Measurements from ENCODE around the gene PLOD3.

PLOD3 gene

GRCh38 chr7:101179117-101179516, 38.3 kb downstream of the PLOD3 start:
- no peak for DNase-seq (ENCODE audit: low read depth in 2 of 2)

- no peak for DNase-seq (ENCODE audit: low read depth in 2 of 2)
These were observed 39.7 kb downstream of the PLOD3 start for GRCh38 chr7:101177644-101178043.

GRCh38 chr7:101175664-101176063, 41.7 kb downstream of the PLOD3 start:
- no peak for DNase-seq (ENCODE audit: low read depth in 2 of 2)

GRCh38 chr7:101174322-101174854, 43.0 kb downstream of the PLOD3 start:
- no peak for DNase-seq (ENCODE audit: low read depth in 2 of 2)

DNA sequence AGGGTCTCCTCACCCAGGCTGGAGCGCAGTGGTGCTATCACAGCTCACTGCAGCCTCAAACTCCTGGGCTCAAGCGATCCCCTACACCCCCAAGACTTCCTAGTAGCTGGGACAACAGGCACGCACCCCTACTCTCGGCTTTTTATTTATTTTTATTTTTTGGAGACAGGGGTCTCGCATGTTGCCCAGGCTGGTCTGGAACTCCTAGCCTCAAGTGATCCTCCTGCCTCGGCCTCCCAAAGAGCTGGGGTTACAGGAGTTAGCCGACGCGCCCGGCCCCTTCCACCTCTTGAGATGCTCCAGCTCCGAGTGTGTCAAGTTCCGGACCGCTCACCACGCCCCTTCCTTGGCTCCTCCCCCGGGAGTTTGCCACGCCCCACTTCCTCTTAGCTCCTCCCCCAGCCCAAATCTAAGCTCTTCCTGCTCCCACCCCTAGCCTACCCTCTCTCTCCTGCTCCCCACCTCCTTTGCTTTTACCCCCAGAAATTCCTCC, 43.6 kb downstream of the PLOD3 start:
- peak; percentile 26 to 43 for DNase-seq (ENCODE audit: low read depth in 2 of 2)

- DNase-seq (ENCODE audit: low read depth in 2 of 2) = no peak
These were observed 44.3 kb downstream of the PLOD3 start for GRCh38 chr7:101172854-101173751.

DNA sequence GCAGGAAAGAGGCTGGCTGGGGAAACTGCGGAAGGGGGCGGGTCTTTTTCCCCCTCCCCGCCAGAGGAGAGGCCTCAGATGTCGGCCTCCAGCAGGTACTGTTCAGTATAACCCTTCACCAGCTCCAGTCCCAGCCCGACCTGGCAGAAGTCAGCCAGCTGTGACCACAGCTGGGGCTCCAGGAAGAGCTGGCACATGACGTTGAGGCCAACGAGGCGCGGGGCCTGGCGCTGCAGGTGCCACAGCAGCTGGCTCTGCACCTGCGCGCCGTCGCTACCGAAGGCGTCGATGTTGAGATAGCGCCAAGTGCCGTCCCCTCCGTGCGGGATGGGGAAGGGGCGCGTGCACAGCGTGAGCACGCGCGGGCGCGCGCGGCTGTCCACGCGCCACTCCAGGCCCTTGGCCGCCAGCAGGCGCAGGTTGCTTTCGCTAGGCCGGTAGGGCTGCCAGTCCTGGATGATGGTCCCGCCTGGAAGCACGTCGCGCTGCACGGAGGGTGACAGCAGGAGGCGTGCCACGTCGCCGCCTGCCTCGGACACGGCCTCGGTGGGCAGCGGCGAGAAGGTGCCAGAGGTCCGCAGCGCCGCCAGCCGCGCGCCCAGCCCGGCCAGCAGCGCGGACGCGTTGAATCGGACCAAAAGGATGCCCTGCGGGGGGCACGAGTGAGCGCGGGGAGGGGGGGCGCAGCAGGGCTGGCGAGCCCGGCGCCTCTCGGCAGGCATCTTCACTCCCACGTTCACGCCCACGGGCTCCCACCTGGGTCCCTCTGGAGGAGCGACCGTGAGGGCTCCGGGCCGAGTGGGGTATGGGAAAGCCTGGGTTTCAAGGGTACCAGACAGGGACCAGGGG, 45.2 kb downstream of the PLOD3 start:
- no peak for DNase-seq (ENCODE audit: low read depth in 2 of 2)

- DNase-seq (ENCODE audit: low read depth in 2 of 2) = no peak
These were observed 45.9 kb downstream of the PLOD3 start for GRCh38 chr7:101171442-101171837.

- DNase-seq (ENCODE audit: low read depth in 2 of 2) = no peak
These were observed 46.6 kb downstream of the PLOD3 start for GRCh38 chr7:101170617-101171441.

DNA sequence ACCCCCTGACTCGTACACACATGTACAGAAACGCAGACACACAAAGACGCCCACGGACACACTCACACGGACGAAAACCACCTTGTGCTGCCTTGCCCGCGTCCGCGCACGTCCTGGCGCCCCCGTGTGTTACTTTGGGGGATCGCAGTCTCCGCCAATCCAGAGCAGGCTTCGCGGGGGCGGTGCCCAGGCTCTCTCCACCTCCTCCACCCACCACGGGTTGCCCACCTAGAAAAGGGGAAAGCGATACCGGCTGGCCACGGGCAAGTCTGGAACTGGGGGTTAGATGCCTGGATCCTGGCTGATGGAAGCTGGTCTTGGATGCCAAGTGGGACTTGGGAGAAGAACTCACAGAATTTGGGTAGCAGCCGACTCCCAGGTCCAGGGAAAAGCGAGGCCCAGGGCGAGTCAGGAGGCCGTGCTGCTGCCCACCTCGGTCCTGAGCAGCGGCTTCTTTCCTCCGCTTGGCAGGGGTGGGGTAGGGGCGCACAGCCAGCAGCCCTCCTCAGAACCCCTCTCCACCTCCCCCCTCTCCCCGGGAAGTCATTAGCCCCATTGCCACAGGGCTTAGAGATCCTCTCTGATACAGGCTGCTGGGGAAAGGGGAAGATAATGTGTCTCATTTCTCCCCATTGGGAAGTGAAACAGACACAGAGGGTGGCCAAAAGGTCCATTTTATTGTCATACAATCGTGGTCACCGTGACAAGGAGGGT, 47.4 kb downstream of the PLOD3 start:
- DNase-seq (ENCODE audit: low read depth in 2 of 2) = peak; percentile 61 to 80

GRCh38 chr7:101169110-101169837, 48.1 kb downstream of the PLOD3 start:
- no peak for DNase-seq (ENCODE audit: low read depth in 2 of 2)

DNA sequence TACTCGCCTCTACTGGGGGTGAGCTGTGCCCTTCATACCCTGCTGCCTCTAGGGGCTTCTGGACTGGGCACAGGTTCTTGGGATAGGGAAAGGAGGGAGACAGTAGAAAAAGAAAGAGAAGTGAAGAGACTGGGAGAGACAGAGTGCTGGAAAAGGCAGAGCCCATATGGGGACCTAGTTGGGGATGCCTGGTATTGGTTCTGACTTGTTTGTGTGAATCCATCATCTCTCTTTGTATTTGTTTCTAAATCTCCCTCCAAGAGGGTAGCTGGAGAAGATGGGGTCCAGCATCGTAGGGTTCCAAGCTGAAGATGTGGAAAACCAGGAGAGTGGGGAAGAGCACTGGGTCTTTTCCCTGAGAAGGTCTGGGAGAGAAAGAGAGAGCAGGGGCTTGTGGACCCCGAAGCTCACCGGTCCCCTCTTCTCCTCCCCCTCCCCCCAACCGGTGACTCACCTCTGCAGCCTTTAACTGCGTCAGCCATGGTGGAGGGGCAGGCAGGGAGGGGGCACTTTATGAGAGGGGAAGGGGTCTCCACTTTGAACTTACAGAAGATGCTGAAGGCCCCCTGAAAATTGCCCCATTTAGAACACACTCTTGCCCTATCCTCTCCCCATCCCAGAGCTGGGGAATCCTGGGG, 48.9 kb downstream of the PLOD3 start:
- no peak for DNase-seq (ENCODE audit: low read depth in 2 of 2)

DNA sequence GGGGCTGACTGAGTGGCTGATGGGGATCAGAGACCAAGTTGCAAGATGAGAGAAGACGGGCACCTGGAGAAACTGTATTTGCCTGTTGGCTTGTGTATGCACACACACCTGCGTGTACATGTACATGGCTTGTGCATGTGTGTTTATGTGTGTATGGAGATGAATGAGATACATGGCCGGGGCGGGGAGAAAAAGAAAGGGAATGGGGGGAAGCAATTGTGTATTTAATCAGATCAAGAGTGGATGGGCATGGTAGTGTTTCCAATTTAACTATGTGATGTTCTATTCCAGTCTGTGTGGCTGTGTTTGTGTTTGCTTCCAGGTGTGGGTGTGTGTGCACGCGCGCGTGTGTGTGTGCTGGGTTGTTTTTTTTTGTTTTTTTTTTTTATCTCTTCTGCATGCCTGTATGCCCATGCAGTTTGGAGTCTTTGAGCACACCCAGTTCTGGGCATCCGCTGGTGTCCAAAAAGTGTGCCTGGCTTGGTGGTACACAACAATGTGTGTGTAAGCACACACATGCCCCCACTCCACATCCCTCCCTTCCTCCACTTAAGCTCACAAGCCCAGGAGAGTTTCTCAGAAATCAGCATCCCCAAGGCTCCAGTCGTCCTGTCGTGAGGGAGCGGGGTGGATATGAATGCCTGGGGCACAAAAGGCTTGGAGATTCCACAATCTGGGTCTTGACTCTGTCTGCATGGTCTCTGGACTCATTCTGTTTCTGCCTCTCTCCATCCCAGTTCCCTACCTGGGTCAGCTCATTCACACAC, 49.6 kb downstream of the PLOD3 start:
- DNase-seq (ENCODE audit: low read depth in 2 of 2) = no peak

GRCh38 chr7:101166909-101167644, 50.3 kb downstream of the PLOD3 start:
- DNase-seq (ENCODE audit: low read depth in 2 of 2) = no peak

GRCh38 chr7:101166648-101166908, 50.8 kb downstream of the PLOD3 start:
- no peak for DNase-seq (ENCODE audit: low read depth in 2 of 2)

DNA sequence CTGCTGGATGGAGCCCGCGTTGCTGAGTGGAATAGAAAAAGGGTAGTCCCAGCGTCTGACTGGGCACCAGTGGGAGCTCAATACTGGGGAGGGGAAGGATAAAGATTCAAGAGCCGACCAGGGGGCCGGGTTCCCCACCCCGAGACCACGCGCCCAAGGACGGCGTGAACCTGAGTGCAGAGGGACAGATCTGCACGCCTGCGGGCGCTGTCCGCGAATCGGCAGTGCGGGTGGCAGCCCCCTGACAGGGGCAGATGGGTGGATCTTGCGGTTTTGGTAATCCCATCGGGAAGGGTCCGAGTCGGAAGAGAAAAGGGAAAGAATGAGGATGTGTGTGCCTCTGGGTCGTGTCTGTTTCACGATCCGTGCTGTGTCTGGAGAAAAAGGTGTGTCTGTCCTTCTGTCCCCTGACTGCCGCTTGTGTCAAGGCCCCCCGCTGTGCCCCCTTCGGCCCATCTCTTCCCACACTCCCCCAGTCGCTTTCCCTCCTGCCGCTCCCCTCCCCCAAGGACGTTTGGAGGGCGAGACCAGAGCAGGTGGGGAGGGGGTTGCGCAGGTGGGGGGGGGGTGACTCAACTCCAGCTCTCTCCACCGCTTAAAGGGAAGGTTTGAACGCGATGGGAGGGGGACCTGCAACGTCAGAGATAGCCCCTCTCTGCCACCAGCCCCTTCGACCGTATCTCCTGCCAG, 51.3 kb downstream of the PLOD3 start:
- DNase-seq (ENCODE audit: low read depth in 2 of 2) = no peak

DNA sequence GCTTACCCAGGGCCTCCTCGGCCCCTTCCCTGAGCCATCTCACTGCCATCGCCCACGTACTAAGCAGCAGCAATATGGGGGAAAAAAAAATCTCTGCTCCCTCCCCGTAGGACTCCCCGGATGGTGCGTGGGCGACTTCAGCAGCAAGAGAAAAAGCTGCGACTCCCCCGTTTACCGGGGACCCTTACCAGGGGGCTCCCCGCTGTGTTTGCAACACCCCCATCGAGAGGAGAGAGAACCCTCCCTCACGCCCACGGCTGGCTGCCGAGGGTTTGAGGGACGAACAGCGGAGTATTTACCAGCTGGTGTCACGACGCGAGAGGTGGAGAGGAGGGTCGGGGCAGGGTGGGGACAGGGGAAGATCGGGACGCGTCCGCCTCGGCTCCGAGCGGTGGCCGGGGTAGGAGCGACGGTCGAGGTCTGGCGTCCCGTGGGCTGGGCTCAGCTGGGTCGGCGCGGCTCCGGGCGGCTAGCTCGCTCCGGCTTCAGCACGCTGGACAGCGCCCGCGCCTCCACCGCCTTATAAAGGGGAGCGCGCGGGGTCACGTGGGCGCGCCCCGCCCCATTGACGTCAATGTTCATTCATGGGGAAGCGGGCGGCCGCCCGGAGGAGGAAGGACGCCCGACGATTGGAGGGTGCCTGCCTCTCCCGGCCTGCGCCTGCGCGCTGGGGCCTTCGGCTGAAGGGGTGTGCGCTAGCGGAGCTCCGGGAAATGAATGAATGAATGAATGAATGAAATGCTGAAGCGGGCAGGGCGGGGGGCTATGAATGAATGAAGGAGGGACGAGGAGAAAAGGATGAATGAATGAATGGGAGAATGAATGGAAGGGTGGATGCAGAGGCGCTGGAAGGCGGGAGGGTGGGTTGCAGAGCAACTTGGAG, 52.1 kb downstream of the PLOD3 start, which contains the start of gene VGF:
Gene VGF (minus strand): TSS at position 495 of the 883 bp plus-strand sequence. CDS start 726 bp downstream, outside the sequence.
- DNase-seq (ENCODE audit: low read depth in 2 of 2) = peak; percentile 77 to 83
